GM21576 (cell line): ENCODE results near the gene RSBN1L.
"Not testable (repeated sequence)": the region's sequence is repeated elsewhere in the genome, so short reads cannot be mapped to it uniquely, and the experiment has no call there.

Source experiments
- ATAC-seq: cut with Tn5 transposase; IDR thresholded peaks from one replicate; pipeline ENCODE4 v1.9.1; 2021; ENCODE audit warnings: mild to moderate bottlenecking, moderate library complexity; ENCODE audit not compliant: unreplicated experiment

The RSBN1L gene

DNA sequence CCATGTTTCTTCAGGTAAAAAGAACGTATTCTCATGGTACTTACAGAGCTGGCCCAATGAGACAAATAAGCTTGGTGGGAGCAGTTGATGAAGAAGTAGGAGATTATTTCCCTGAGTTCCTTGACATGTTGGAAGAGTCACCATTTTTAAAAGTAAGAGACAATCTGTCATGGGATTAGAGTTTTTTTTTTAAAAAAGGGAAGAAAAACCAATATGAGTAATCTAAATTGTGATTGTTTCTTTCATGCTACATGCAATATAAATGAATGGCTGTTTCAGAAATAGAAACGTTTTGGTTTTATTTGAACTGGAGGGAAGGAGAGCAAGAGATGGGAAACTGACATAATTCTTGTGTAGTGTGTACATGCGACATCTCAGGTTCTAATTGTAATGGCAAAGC, 69.2 kb downstream of the RSBN1L start:
- ATAC-seq: no peak

DNA sequence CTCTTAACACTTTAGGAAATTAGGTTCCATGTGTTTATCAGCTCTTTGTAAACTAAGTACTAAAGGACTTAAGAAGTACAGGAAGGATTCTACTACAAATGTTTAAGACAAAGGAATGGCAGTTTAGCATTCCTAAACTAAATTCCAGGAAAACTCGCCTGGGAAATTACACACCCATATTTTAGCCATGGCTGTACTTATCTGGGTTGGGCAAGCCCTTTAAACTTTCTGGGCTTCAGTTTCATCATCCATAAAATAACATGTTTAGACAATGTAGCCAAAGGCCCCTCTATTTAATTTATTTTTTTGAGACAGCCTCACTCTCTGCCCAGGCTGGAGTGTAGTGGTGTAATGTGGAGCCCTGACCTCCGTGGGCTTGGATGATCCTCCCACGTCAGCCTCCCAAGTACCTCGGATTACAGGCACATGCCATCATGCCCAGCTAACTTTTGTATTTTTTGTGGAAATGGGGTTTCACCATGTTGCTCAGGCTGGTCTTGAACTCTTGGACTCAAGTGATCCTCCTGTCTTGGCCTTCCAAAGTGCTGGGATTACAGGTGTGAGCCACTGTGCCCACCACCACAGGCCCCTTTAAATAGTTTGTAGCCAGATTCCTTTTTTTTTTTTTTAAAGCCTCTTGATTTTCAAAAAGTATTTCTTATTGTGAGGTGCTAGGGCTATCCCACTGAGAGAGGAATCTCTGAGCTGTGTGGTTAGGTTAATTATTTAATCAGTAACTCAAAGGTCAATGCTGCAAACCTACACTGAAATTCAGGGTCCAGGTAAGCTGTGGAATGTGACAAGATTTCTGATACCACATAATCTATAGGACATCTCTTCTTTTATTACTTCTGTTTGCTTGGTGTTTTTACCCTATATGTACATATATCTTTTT, 69.9 kb downstream of the RSBN1L start:
- no peak for ATAC-seq

DNA sequence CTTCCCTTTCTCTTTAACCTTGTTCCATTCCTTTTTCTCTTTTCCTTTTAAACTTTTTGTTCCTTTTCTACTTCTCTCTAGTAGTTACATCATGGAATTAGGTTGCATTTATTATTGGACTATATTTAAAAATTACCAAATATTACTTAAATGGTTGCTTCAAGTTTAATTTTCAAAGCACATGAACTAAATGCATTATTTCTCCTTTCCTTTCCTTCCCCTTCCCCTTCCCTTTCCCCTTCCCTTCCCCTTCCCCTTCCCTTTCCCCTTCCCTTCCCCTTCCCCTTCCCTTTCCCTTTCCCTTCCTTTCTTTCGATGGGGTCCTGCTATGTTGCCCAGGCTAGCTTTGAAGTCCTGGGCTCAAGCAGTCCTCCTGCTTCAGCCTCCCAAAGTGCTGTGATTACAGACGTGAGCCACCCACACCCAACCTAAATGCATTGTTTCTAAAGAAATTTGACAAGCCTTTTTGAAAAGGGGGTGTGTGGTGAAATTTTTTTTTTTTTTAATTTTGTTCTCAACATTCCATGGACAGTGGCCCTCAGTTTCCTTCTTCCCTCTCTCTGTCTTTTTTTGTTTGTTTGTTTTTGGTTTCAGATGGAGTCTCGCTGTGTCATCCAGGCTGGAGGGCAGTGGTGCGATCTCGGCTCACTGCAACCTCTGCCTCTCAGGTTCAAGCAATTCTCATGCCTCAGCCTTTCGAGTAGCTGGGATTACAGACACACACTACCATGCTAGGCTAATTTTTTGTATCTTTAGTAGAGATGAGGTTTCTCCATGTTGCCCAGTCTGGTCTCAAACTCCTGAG, 70.7 kb downstream of the RSBN1L start:
- ATAC-seq: no peak

DNA sequence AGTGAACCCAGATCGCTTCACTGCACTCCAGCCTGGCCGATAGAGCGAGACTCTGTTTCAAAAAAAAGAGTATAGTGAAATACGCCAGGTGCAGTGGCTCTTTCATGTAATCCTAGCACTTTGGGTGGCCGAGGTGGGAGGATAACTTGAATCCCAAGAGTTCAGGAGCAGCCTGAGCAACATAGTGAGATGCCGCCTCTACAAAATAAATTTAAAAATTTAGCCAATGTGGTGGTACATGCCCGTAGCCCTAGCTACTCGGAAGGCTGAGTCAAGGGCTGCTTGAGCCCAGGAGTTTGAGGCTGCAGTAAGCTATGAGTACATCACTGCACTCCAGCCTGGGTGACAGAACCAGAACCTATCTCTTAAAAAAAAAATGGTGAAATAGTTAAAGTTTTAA, 74.1 kb downstream of the RSBN1L start:
- ATAC-seq: no peak

DNA sequence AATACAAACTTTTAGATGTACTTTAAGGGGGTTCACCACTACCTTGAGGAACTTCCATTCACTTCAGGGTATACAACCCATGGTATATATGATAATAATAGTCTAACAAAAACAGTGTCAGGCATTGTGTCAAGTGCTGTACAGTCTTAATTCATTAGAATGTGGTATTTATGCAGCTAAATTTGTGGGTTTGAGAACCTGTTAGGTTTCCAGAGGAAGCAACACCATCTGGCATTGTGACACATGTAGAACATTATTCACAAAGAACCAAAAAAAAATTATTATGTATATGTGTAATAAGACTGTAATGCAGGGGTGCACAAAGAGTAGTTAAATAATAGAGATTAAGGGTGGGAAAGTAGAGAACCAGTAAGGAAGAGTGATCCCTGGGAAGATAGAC, 75.6 kb downstream of the RSBN1L start:
- ATAC-seq: no peak

DNA sequence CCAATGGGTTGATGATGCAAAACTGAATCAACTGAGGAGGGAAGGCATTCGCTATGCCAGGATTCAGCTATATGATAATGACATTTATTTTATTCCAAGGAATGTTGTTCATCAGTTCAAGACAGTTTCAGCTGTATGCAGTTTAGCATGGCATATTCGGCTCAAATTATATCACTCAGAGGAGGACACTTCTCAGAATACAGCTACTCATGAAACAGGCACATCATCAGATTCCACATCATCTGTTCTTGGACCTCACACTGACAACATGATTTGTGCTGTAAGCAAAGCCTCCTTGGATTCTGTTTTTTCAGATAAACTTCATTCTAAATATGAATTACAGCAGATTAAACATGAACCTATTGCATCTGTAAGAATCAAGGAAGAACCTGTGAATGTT, 82.3 kb downstream of the RSBN1L start:
- ATAC-seq: no peak

DNA sequence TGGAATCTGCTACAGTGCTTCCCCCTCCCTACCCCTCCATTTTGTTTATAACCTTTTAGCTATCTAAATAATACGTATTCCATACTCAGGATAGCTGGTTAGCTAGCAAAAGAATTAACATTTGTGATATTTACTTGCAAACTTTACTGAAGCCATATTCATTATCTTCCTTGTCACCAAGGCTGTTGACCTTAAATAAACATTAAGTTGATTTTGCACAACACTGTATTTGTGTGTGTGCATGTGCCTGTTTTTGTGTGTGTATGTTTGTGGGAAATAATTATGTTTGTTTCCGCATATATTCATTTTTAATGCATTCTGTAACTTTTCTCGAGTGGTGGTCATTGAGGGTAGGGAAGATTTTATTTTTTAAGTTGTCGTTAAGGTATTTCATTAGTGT, 86.1 kb downstream of the RSBN1L start:
- no peak for ATAC-seq

DNA sequence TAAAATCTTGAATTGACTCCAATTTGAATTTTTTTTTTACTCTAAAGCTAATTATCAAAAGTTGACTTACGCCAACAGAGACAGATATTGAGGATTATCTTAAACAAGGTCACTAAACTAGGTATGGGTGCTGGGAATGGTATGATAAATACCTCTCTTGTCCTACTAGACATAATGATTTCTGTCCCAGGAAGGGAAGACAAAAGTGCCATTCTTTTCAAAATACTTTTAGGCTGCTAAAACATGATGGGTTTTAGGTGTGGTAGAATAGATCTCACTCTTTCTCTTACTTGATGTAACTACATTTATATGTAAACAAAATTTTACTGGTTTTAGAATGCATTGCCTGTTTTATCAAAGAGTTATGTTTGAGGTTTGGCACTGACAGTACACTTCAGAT, 86.9 kb downstream of the RSBN1L start:
- no peak for ATAC-seq

DNA sequence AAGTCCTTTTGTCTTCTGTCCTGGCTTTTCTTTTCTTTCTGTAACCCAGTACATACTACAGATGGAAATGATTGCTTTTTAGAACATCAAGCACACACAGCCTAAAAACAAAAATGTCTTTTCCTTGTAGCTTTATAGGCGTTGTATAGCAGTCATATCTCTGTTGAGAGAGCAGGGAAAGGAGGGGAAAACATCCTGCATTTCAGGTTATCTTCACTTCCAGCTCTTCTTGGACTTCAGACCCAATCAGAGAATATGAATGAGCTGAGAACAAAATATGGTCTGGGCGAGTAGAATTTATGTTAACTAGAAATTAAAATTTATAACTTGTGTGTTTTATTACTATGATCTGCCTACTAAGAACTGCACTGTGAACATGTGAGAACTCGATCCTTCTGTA, 87.3 kb downstream of the RSBN1L start:
- no peak for ATAC-seq

DNA sequence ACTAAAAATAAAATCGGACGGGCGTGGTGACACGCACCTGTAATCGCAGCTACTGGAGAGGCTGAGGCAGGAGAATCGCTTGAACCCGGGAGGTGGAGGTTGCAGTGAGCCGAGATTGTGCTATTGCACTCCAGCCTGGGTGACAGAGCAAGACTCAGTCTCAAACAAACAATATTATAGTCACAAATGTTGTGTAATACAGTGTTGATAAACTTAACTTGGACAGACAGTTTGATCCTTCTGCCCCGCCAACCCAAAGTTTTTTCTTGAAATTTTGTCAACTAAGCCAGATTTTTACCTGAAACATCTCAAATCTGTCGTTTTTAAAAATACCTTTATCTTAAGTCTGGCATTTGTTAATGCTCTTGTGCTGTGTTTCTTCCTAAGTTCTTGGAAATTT, 88.2 kb downstream of the RSBN1L start:
- not testable (repeated sequence) for ATAC-seq

DNA sequence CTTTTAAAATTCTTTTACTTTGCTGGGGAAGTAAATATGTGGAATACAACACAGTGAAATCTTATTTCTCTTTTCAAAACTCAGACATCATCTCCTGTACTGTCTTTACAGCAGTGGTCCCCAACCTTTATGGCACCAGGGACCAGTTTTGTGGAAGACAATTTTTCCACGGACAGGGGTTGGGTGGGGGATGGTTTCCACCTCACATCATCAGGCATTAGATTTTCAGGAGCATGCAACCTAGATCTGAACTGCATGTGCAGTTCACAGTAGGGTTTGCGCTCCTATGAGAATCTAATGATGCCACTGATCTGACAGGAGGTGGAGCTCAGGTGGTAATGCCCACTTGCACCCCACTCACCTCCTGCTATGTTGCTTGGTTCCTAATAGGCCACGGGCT, 89.8 kb downstream of the RSBN1L start:
- ATAC-seq: no peak

DNA sequence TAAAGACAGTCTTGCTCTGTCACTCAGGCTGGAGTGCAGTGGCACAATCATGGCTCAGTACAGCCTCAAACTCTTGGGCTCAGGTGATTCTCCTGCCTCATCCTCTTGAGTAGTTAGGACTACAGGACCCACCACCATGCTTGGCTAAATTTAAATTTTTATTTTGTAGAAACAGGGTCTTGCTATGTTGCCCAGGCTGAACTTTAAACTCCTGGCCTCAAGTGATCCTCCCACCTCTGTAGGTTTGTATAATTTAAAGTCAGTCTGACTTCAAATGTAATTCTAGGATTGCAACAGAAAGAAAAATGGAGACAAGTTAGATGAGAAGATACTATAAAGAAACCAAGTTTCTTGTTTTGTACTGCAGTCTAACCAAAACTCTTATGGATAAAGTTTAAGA, 90.5 kb downstream of the RSBN1L start:
- ATAC-seq: no peak

DNA sequence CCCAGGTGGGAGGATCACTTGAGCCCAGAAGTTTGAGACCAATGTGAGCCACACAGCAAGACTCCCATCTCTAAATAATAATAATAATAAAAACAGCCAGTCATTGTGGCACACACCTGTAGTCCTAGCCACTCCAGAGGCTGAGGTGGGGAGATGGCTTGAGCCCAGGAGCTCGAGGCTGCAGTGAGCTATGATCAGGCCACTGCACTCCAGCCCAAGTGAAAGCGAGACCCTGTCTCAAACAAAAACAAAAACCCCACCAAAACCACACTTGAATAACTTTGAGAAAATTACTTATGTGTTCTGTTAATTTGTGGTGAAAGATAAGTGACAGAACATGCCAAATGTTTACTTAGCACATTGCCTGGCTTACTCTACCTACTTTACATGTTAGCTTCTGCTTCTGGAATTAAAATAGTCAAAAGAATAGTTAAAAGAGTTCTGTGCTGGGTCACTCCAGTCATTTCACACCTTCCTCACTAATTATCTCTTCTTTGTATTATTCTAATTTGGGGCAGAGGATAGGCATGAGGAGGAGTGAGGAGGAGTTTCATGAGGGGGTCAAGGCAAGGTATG, 92.2 kb downstream of the RSBN1L start:
- ATAC-seq: no peak

DNA sequence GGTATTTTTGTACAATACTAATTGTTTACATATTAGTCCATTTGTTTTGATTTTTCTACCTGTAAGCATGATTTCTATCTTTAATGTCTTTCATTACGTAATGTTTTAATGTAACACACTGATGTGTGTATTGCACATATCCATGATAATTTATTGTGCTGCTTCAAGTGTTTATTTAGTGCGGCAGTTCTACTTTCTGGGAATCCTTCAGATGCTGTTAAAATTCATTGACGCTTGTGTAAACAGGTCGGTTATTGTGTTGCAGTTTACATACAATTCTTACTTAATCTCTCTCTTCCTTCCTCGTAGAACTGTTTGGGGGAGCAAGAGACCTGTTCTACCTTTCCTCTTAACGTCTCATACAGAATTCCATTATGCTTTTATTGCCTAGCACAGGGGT, 95.1 kb downstream of the RSBN1L start:
- no peak for ATAC-seq

DNA sequence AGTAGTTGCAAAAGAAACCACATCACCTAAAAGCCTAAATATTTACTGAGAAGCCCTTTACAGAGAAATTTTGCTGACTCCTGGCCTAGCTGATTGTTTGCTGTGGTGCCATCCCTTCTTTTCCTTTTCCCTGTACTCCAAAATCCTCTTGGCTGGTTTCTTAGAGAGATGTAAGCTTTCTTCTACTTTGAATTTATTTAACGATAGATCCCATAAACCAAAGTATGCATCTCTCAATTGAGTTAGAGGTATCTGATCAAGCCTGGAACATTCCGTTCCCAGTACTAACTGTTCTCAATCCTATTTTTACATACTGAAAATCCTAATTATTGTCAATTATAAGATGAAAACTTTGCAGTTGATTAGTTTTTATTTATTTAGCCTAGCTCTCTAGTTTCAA, 95.7 kb downstream of the RSBN1L start:
- ATAC-seq: no peak

DNA sequence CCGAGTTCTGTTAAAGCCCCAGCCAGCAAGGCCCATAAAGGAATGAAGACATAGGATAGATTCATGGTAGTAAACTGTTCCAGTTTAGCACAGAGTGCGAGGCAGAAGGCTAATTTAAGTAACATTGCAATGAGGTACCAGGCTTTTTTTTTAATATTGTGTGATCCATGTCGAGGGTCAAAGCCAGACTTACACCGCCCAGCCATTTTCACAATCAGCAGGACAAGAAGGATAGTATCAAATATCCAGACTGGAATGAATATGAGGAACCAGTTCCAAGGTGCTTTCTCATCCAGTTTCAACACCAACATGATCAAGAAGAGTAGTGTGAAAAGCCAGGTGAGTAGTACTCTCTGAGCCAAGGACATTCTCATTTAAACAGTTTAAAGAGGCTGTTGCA, 97.7 kb downstream of the RSBN1L start:
- no peak for ATAC-seq

DNA sequence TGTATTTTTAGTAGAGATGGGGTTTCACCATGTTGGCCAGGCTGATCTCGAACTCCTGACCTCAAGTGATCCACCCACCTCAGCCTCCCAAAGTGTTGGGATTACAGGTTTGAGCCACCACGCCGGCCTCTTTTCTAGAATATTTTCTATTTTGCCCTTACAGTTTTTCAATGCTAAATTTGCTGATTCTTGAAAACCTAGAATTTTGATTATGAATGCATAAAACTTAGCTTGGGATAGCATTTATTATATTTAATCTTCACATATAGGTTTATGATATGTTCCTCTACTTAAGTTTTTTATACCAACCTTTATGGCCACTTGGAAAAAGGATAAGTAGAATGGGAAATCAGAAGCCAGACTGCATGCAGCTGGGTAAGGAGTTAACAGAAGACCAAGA, 99.8 kb downstream of the RSBN1L start:
- no peak for ATAC-seq

DNA sequence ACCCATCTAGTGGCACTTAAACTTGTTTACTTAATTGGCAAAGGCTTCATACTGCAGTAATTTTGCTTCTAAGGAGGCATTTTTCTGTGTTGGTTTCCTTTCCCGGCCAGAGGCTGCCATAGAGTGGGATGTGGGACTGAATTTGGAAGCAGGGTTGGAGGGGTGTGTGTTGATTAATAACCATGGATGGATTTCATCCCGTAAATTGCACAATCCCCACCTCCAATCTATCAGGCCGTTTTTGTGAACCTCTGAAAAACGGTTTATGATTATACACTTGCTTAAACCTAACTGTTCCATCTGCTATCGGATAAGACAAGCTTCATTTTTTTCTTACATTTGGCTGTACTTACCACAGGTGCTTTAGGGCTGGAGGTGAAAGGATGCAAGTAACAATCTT, 100.7 kb downstream of the RSBN1L start:
- ATAC-seq: no peak

DNA sequence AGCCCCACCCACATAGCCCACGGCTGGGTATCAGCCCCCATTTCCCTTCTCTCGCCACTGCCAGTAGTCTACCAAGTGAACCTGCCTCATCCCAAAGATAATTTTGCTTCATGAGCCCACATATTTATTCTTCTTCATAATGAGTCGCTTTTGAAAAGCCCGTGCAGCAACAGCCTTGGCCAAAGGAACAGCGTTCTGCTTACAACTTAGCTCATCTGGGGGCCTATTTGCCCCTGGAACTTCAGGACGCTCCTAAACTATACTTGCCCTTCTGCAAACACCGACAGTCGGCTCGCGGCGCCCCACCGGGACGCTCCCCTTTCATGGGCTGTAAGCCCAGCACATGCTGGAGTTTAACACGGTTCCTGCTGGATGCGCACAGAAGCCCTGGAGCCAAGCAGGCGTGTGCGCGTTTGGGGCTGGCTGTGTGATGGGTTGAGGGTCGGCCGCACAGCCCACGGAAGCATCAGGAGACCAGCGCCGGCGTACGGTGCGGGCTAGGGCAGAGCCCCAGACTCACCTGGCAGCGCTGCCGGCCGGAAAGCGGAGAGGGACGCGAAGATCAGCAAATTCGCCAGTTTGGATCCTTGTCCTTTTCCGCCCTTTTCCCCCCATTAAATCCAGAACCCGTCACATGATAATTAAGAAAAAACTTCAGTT, 101.6 kb downstream of the RSBN1L start:
- ATAC-seq: peak; percentile 23

DNA sequence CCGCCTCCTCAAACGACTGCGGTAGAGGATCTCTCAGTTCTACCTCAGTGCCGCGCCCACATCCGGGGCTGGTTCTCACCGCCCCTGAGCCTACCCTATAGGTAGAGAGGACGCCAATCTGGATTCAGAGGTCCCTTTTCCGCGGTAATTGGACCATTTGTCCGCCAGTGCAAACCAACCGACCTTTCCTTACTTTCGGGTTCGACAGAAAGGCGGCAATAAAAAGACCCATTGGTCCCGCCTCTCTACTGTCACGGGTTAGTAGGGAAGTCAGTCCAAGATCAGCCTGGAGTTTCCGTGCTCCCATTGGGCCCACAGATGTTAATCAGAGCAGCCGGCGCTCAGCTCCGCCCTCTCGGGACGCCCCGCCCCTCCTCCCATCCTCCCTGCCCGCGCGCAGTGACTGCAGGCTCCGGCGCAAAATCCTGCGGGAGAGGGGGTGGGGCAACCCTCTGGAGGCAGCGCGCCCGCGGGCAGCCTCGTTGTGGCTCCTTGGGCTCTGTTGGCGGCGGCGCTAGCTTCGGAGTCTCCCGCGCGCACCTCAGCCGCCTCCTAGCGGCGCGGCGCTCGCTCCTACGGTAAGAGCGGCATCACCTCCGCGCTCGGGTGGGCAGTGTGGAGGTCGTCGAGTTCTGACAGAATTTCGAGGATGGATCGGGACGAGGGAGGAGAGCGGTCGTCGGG, 102.3 kb downstream of the RSBN1L start, which contains the start of the genes PHTF2 and TMEM60:
Gene PHTF2, plus strand, starts transcription at position 380 of the 684 bp plus-strand sequence.
Gene TMEM60, minus strand, starts transcription at position 41 of the 684 bp plus-strand sequence. CDS start 4,061 bp downstream, outside the sequence.
- peak; percentile 88 for ATAC-seq
